ENCODE data around the gene YPEL5. TPM values are rescaled to one million over a fixed set of nuclear protein-coding genes. Genes with fewer than 3 reads are reported as not detected.
A peak's percentile ranks its signal among the peaks of the same experiment; 100 is the strongest.

Gene YPEL5
- total and polyA plus RNA-seq, 10 of the 15 experiments (the other 5 are each of a cell fraction or from before 2014, with no cell fraction given), result 18.8 to 47.3 (median 21.7) TPM

DNA sequence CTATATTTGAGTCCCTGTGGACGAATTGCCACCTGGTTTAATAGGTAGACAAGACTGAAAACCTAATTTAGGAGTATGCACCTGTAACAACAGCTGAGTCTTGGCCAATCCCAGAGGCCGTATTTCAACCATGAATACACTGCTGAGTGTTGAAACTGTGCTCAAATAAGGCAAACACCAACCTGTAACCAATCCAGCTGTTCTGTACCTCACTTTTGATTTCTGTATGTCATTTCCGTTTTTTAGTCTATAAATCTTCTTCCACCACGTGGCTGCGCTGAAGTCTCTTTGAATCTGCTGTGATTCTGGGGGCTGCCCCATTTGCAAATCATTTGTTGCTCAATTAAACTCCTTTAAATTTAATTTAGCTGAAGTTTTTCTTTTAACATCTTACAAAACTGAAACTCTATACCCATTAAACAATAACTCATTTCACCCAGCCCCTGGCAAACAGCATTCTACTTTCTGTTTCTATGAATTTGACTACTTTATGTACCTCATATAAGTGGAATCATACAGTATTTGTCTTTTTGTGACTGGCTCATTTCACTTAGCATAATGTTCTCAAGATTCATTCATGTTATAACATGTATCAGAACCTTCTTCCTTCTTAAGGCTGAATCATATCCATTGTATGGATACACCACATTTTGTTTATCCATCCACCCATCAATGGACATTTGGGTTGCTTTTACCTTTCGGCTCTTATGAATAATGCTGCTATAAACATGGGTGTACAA is 7.5 kb upstream of the YPEL5 start (continued):
- TF ChIP-seq ZNF217 (IDR thresholded peaks at IDR 0.05) (no peak), LARP7 (IDR thresholded peaks at IDR 0.05) (no peak), SREBF1 (IDR thresholded peaks at IDR 0.05; ENCODE audit: low read length) (no peak), SREBF2 (IDR thresholded peaks at IDR 0.05; ENCODE audit: low read length) (no peak), ZBED1 (IDR thresholded peaks at IDR 0.05; ENCODE audit: borderline replicate concordance) (no peak), HDGF (IDR thresholded peaks at IDR 0.05) (no peak), CHD2 (IDR thresholded peaks at IDR 0.05; ENCODE audit: borderline replicate concordance, low read depth, low read length) (no peak), JUND (IDR thresholded peaks at IDR 0.05; ENCODE audit: low read depth, low read length) (no peak), BCL11A (IDR thresholded peaks at IDR 0.05; ENCODE audit: low read depth, low read length) (no peak), ZNF274 (IDR thresholded peaks at IDR 0.05; ENCODE audit: insufficient read depth, insufficient read length) (no peak), GATAD2B (conservative IDR thresholded peaks at IDR 0.05; ENCODE audit: low read depth) (no peak), SRF (IDR thresholded peaks at IDR 0.05; ENCODE audit: low read depth in 2 of 2, low read length in 2 of 2) (peak; percentile 47 to 90), CREB1 (IDR thresholded peaks at IDR 0.05; ENCODE audit: low read depth) (peak; percentile 40; the same call in 1 of the 2 replicates), NFIC (IDR thresholded peaks at IDR 0.05; ENCODE audit: low read depth, low read length) (no peak), MXI1 (IDR thresholded peaks at IDR 0.05; ENCODE audit: low read depth, low read length) (no peak), NR2C2 (IDR thresholded peaks at IDR 0.05; ENCODE audit: borderline replicate concordance, control insufficient read depth, insufficient read length, low read depth) (no peak), NFYB (IDR thresholded peaks at IDR 0.05; ENCODE audit: insufficient read depth, low read depth, low read length) (peak; percentile 62), TCF7 (IDR thresholded peaks at IDR 0.05; ENCODE audit: borderline replicate concordance) (no peak), SPI1 (IDR thresholded peaks at IDR 0.05; ENCODE audit: borderline replicate concordance, insufficient read depth, low read depth, low read length) (0 out of 2 replicates have a peak, but pooled peaks have one; percentile 31), ATF7 (IDR thresholded peaks at IDR 0.05; ENCODE audit: low read depth) (peak; percentile 60; the same call in 1 of the 2 replicates)
- TF ChIP-seq, protein P1, sequence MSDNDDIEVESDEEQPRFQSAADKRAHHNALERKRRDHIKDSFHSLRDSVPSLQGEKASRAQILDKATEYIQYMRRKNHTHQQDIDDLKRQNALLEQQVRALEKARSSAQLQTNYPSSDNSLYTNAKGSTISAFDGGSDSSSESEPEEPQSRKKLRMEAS (IDR thresholded peaks at IDR 0.05; ENCODE audit: low read depth, low read length), result no peak
- TF ChIP-seq, protein P2, sequence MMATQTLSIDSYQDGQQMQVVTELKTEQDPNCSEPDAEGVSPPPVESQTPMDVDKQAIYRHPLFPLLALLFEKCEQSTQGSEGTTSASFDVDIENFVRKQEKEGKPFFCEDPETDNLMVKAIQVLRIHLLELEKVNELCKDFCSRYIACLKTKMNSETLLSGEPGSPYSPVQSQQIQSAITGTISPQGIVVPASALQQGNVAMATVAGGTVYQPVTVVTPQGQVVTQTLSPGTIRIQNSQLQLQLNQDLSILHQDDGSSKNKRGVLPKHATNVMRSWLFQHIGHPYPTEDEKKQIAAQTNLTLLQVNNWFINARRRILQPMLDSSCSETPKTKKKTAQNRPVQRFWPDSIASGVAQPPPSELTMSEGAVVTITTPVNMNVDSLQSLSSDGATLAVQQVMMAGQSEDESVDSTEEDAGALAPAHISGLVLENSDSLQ (IDR thresholded peaks at IDR 0.05), result peak; percentile 72
- TF ChIP-seq, protein P3, sequence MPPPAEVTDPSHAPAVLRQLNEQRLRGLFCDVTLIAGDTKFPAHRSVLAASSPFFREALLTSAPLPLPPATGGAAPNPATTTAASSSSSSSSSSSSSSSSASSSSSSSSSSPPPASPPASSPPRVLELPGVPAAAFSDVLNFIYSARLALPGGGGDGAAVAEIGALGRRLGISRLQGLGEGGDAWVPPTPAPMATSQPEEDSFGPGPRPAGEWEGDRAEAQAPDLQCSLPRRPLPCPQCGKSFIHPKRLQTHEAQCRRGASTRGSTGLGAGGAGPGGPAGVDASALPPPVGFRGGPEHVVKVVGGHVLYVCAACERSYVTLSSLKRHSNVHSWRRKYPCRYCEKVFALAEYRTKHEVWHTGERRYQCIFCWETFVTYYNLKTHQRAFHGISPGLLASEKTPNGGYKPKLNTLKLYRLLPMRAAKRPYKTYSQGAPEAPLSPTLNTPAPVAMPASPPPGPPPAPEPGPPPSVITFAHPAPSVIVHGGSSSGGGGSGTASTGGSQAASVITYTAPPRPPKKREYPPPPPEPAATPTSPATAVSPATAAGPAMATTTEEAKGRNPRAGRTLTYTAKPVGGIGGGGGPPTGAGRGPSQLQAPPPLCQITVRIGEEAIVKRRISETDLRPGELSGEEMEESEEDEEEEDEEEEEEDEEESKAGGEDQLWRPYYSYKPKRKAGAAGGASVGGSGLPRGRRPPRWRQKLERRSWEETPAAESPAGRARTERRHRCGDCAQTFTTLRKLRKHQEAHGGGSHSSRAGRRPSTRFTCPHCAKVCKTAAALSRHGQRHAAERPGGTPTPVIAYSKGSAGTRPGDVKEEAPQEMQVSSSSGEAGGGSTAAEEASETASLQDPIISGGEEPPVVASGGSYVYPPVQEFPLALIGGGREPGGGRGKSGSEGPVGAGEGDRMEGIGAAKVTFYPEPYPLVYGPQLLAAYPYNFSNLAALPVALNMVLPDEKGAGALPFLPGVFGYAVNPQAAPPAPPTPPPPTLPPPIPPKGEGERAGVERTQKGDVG (CRISPR knock-in tag; IDR thresholded peaks at IDR 0.05), result no peak
- TF ChIP-seq, protein P4, sequence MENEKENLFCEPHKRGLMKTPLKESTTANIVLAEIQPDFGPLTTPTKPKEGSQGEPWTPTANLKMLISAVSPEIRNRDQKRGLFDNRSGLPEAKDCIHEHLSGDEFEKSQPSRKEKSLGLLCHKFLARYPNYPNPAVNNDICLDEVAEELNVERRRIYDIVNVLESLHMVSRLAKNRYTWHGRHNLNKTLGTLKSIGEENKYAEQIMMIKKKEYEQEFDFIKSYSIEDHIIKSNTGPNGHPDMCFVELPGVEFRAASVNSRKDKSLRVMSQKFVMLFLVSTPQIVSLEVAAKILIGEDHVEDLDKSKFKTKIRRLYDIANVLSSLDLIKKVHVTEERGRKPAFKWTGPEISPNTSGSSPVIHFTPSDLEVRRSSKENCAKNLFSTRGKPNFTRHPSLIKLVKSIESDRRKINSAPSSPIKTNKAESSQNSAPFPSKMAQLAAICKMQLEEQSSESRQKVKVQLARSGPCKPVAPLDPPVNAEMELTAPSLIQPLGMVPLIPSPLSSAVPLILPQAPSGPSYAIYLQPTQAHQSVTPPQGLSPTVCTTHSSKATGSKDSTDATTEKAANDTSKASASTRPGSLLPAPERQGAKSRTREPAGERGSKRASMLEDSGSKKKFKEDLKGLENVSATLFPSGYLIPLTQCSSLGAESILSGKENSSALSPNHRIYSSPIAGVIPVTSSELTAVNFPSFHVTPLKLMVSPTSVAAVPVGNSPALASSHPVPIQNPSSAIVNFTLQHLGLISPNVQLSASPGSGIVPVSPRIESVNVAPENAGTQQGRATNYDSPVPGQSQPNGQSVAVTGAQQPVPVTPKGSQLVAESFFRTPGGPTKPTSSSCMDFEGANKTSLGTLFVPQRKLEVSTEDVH (IDR thresholded peaks at IDR 0.05; ENCODE audit: low read depth, partially characterized antibody), result no peak

Data from GM12878 (cell line).